Left ventricle myocardium inferior (tissue), 1 donor: ENCODE data around the gene TAPT1. TPM values are rescaled to one million over a fixed set of nuclear protein-coding genes. Genes with fewer than 3 reads are reported as not detected.
"Not testable (repeated sequence)": the region's sequence is repeated elsewhere in the genome, so short reads cannot be mapped to it uniquely, and the experiment has no call there.

Source experiments
- DNase-seq: peaks from one replicate; pipeline ENCODE4 v3.0.0-alpha.2; 2020
- H3K27ac ChIP-seq: fragments of 200-600 bp; replicated peaks from 2 replicates; pipeline ENCODE4 v1.8.0; 2021
- H3K27me3 ChIP-seq: fragments of 200-600 bp; 2 replicates; pipeline ENCODE4 v1.8.0; 2021; ENCODE audit warnings: low read depth
- H3K36me3 ChIP-seq: fragments of 200-600 bp; 2 replicates; pipeline ENCODE4 v1.8.0; 2021
- H3K4me1 ChIP-seq: fragments of 200-600 bp; 2 replicates; pipeline ENCODE4 v1.8.0; 2021
- H3K4me3 ChIP-seq: fragments of 200-600 bp; 2 replicates; pipeline ENCODE4 v1.8.0; 2021; ENCODE audit warnings: mild to moderate bottlenecking, moderate library complexity
- H3K9me3 ChIP-seq: fragments of 200-600 bp; replicated peaks from 2 replicates; pipeline ENCODE4 v1.8.0; 2021
- CTCF ChIP-seq: fragments of 200-600 bp; IDR thresholded peaks from 2 replicates; pipeline ENCODE4 v1.8.0; 2021; ENCODE audit warnings: antibody characterized with exemption, mild to moderate bottlenecking, borderline replicate concordance
- intact Hi-C: fragments of 100-400 bp; cut with micrococcal nuclease; formaldehyde crosslinking; loops from one replicate; pipeline ENCODE4 v1.11.0; 2022
- total RNA-seq: library from RNA; stranded (reverse); fragmentation: NEBNext Ultra II Directional; extraction: Animal tissue kit (Norgen Biotek cat#: 25700); gene quantifications from one replicate; pipeline ENCODE4 v1.2.1, GENCODE V29; 2021
- donor health status: DM: no; HTN: yes; CAD: no; lungs with severe emphysema.

Gene TAPT1
- total RNA-seq, 1 donor from 2014 or later, result 35.3 TPM

- Histone ChIP-seq H3K36me3 (no peaks in the 10 kb centered on the region), H3K4me1 (peaks cover 4% of the 10 kb centered on the region), H3K4me3 (no peak overlapping the region), H3K27ac (no peak overlapping the region), H3K27me3 (no peaks in the 10 kb centered on the region), H3K9me3 (peaks cover 9% of the 10 kb centered on the region)
- intact Hi-C loops, result no loop called here
- no peak for DNase-seq
- no peak for TF ChIP-seq CTCF
These were observed 75.6 kb downstream of the TAPT1 start for GRCh38 chr4:16150716-16151115.

GRCh38 chr4:16144913-16145312 is 81.4 kb downstream of the TAPT1 start:
- H3K27me3 ChIP-seq, intact Hi-C loops, DNase-seq, H3K4me1 ChIP-seq, H3K36me3 ChIP-seq, H3K27ac ChIP-seq, H3K4me3 ChIP-seq: not testable (repeated sequence)
- H3K9me3 ChIP-seq, result peaks cover 29% of the 10 kb centered on the region

- peaks cover 29% of the 10 kb centered on the region for H3K9me3 ChIP-seq
- no peak for DNase-seq
- H3K4me1 ChIP-seq, result no peaks in the 10 kb centered on the region
- no peaks in the 10 kb centered on the region for H3K36me3 ChIP-seq
- H3K27me3 ChIP-seq, result no peaks in the 10 kb centered on the region
- H3K4me3 ChIP-seq, result no peak overlapping the region
- TF ChIP-seq CTCF, result no peak
- H3K27ac ChIP-seq, result no peak overlapping the region
- intact Hi-C loops, result no loop called here
These were observed 83.5 kb downstream of the TAPT1 start for GRCh38 chr4:16142598-16143310.

- no peaks in the 10 kb centered on the region for H3K36me3 ChIP-seq
- no peaks in the 10 kb centered on the region for H3K27me3 ChIP-seq
- no peaks in the 10 kb centered on the region for H3K4me1 ChIP-seq
- no peak overlapping the region for H3K27ac ChIP-seq
- no peak for TF ChIP-seq CTCF
- intact Hi-C loops, result no loop called here
- H3K4me3 ChIP-seq, result no peak overlapping the region
- peaks cover 22% of the 10 kb centered on the region for H3K9me3 ChIP-seq
- no peak for DNase-seq
These were observed 85.4 kb downstream of the TAPT1 start for GRCh38 chr4:16140879-16141249.

- Histone ChIP-seq H3K9me3 (peaks cover 17% of the 10 kb centered on the region), H3K4me1 (no peaks in the 10 kb centered on the region), H3K4me3 (no peak overlapping the region), H3K36me3 (no peaks in the 10 kb centered on the region), H3K27ac (no peak overlapping the region), H3K27me3 (no peaks in the 10 kb centered on the region)
- no peak for TF ChIP-seq CTCF
- intact Hi-C loops, result no loop called here
- DNase-seq, result no peak
These were observed 85.9 kb downstream of the TAPT1 start for GRCh38 chr4:16140231-16140878.
